Smooth muscle cell of trachea (primary cell): ENCODE results near the gene RPS4Y2. TPM values are rescaled to one million over a fixed set of nuclear protein-coding genes. Genes with fewer than 3 reads are reported as not detected.

Source experiments
- total RNA-seq: library from RNA; depleted of rRNA; stranded (reverse); fragments of >200 nt; gene quantifications from 2 replicates; pipeline ENCODE4 v1.2.1, GENCODE V29; 2014

The RPS4Y2 gene
- not detected in 2 replicates for total RNA-seq

DNA sequence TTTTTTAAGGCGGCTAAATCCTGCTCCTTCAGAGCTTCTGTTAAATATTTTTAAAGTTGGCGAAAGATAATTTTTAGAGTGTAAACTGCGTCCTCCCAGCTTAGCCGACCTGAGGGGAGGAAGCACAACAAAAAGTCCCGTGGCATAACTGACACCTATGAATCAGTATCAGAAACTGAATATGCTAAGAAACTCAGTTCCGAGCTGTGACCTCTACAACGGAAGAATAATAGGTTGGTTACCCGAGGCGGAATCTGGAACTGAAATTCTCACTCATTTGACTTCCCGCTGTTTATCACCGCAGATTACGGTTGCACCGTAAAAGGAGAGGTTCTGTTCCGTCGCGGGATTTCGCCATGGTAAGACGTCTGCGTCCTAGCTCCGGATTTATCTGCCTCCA lies at the start of gene RPS4Y2:
RPS4Y2 (plus strand) TSS at position 301 of the 400 bp plus-strand sequence; CDS start at position 357, 56 bp downstream.

Other genes with a start within 250 kb of the RPS4Y2 start
- gene EIF1AY, start 180.3 kb upstream of the RPS4Y2 start, total RNA-seq = 8.4 and 23.7 TPM in 2 replicates